ENCODE results near the gene OR2V1.

GRCh38 chr5:181151146-181151545 is 20.2 kb upstream of the OR2V1 start:
- TF ChIP-seq CTCF (IDR thresholded peaks at IDR 0.05): no peak
- no peak for TF ChIP-seq POLR2A (IDR thresholded peaks at IDR 0.05)

Measured in testis (tissue), 2 donors.